Measurements from ENCODE around the gene PYCARD. TPM values are rescaled to one million over a fixed set of nuclear protein-coding genes. Genes with fewer than 3 reads are reported as not detected.

The PYCARD gene
- total RNA-seq, 1 experiment from 2014 or later, result not detected

- no peak overlapping the region for H3K27ac ChIP-seq (ENCODE audit: low read depth, low read length)
- peaks cover 56% of the 10 kb centered on the region; the same call in 1 of the 2 replicates for H4K20me1 ChIP-seq (ENCODE audit: insufficient read depth)
- RAD21 ChIA-PET (ENCODE audit: low non-redundant PET in 1 of 2, low total read pairs in 2 of 2, uncharacterized antibody in 2 of 2, unreplicated experiment in 2 of 2), result no interaction called here
- no peaks in the 10 kb centered on the region for H3K9me3 ChIP-seq (ENCODE audit: control insufficient read depth in 1 of 2, insufficient read depth in 1 of 2, low read depth in 1 of 2, low read length in 2 of 2)
- BruUV-seq (replicated peaks), result no TSS peak
- H3K9ac ChIP-seq (ENCODE audit: low read length), result no peak overlapping the region
- H3K4me1 ChIP-seq (ENCODE audit: control insufficient read depth in 1 of 2, insufficient read depth in 2 of 2, low read length in 2 of 2), result no peaks in the 10 kb centered on the region
- H2AFZ ChIP-seq (ENCODE audit: low read depth, low read length, poor library complexity, severe bottlenecking), result no peak overlapping the region
- H3K4me2 ChIP-seq (ENCODE audit: low read length), result no peak overlapping the region
- H3K4me3 ChIP-seq (replicated peaks in 1 of 2; ENCODE audit: low read depth in 1 of 2, low read length in 2 of 2), result no peak overlapping the region
- peaks cover 72 to 93% of the 10 kb centered on the region in 2 experiments for H3K36me3 ChIP-seq (ENCODE audit: control insufficient read depth in 1 of 2, insufficient read depth in 2 of 2, low read length in 2 of 2)
- 0 out of 2 replicates have a peak, but pooled peaks have one; percentile 27 for TF ChIP-seq POLR2AphosphoS5 (IDR thresholded peaks at IDR 0.05; ENCODE audit: low read depth, low read length)
- TF ChIP-seq ZNF274 (IDR thresholded peaks at IDR 0.05; ENCODE audit: low read depth, low read length), result no peak
- CTCF ChIA-PET, result no interaction called here
- ATAC-seq (no peak), DNase-seq (ENCODE audit: low read depth, low spot score) (no peak)
- H3K79me2 ChIP-seq (ENCODE audit: insufficient read depth, low read length), result peaks cover 83% of the 10 kb centered on the region
- H3K27me3 ChIP-seq (ENCODE audit: insufficient read depth, low read length), result no peaks in the 10 kb centered on the region
- no peaks in the 10 kb centered on the region for H3K9me2 ChIP-seq (ENCODE audit: insufficient read depth)
- POLR2A ChIA-PET, result interaction anchor here (0.9 kb wide), 1 partner anchor 14 kb away, joined by 4 read pairs; the partner anchor contains the start of gene FUS
- intact Hi-C loops (cut with micrococcal nuclease), result no loop called here
Measured at GRCh38 chr16:31193874-31194273, 8.7 kb downstream of the PYCARD start.

GRCh38 chr16:31192856-31193642 is 9.5 kb downstream of the PYCARD start:
- Histone ChIP-seq H3K9me2 (ENCODE audit: insufficient read depth) (no peaks in the 10 kb centered on the region), H3K36me3 (ENCODE audit: control insufficient read depth in 1 of 2, insufficient read depth in 2 of 2, low read length in 2 of 2) (peaks cover 79 to 95% of the 10 kb centered on the region in 2 experiments), H3K4me1 (ENCODE audit: control insufficient read depth in 1 of 2, insufficient read depth in 2 of 2, low read length in 2 of 2) (no peaks in the 10 kb centered on the region), H3K9me3 (ENCODE audit: control insufficient read depth in 1 of 2, insufficient read depth in 1 of 2, low read depth in 1 of 2, low read length in 2 of 2) (no peaks in the 10 kb centered on the region), H3K79me2 (ENCODE audit: insufficient read depth, low read length) (peaks cover 91% of the 10 kb centered on the region), H3K4me3 (replicated peaks in 1 of 2; ENCODE audit: low read depth in 1 of 2, low read length in 2 of 2) (no peak overlapping the region), H3K4me2 (ENCODE audit: low read length) (no peak overlapping the region), H3K27me3 (ENCODE audit: insufficient read depth, low read length) (no peaks in the 10 kb centered on the region), H4K20me1 (ENCODE audit: insufficient read depth) (peaks cover 64% of the 10 kb centered on the region; the same call in 1 of the 2 replicates), H2AFZ (ENCODE audit: low read depth, low read length, poor library complexity, severe bottlenecking) (no peak overlapping the region), H3K9ac (ENCODE audit: low read length) (no peak overlapping the region), H3K27ac (ENCODE audit: low read depth, low read length) (no peak overlapping the region)
- no peak for DNase-seq (ENCODE audit: low read depth, low spot score)
- CTCF ChIA-PET, result no interaction called here
- no TSS peak for BruUV-seq (replicated peaks)
- RAD21 ChIA-PET (ENCODE audit: low non-redundant PET in 1 of 2, low total read pairs in 2 of 2, uncharacterized antibody in 2 of 2, unreplicated experiment in 2 of 2), result no interaction called here
- no peak for ATAC-seq
- POLR2A ChIA-PET, result no interaction called here
- intact Hi-C loops (cut with micrococcal nuclease), result no loop called here
- no peak for TF ChIP-seq FOSL1 (IDR thresholded peaks at IDR 0.05; ENCODE audit: low read depth)
- no peak for TF ChIP-seq RAD21 (IDR thresholded peaks at IDR 0.05; ENCODE audit: low read depth)
- no peak for TF ChIP-seq SIN3A (IDR thresholded peaks at IDR 0.05; ENCODE audit: low read depth)
- TF ChIP-seq EGR1 (IDR thresholded peaks at IDR 0.05; ENCODE audit: low read depth), result no peak
- TF ChIP-seq REST (IDR thresholded peaks at IDR 0.05; ENCODE audit: low read depth), result no peak
- no peak for TF ChIP-seq ELF1 (IDR thresholded peaks at IDR 0.05; ENCODE audit: borderline replicate concordance, low read depth)
- no peak for TF ChIP-seq ZBTB33 (IDR thresholded peaks at IDR 0.05; ENCODE audit: extremely low read depth, insufficient replicate concordance, low read length)
- no peak for TF ChIP-seq SP1 (IDR thresholded peaks at IDR 0.05; ENCODE audit: low read depth)
- no peak for TF ChIP-seq ATF3 (IDR thresholded peaks at IDR 0.05)
- no peak; the same call in 1 of the 2 replicates for TF ChIP-seq POLR2AphosphoS5 (IDR thresholded peaks at IDR 0.05; ENCODE audit: low read depth, low read length)
- TF ChIP-seq POLR2A (IDR thresholded peaks at IDR 0.05; ENCODE audit: borderline replicate concordance, extremely low read depth, insufficient read depth, insufficient read length), result no peak
- no peak for TF ChIP-seq EZH2 (IDR thresholded peaks at IDR 0.05)

Measured in HCT116 (cell line).